Peyer's patch (tissue), 4 donors: Measurements from ENCODE around the gene TMC7. TPM values are rescaled to one million over a fixed set of nuclear protein-coding genes. Genes with fewer than 3 reads are reported as not detected.

Experiments used
- DNase-seq, 3 donors: peaks; one replicate each; pipeline ENCODE4 v3.0.0-alpha.2; 2017 to 2019
- H3K27ac ChIP-seq, 4 donors: fragments of 200-600 bp; sonication (generic); one replicate each; pipeline ENCODE4 v1.5.1; 2016 to 2019
- H3K27me3 ChIP-seq, 2 donors: fragments of 200-600 bp; sonication (generic); one replicate each; pipeline ENCODE4 v1.5.1; 2019
- H3K36me3 ChIP-seq, 3 donors: fragments of 200-600 bp; sonication (generic); one replicate each; pipeline ENCODE4 v1.5.1; 2016 to 2019
- H3K4me1 ChIP-seq, 4 donors: fragments of 200-600 bp; sonication (generic); one replicate each; pipeline ENCODE4 v1.5.1; 2016 to 2019
- H3K4me3 ChIP-seq, 4 donors: fragments of 200-600 bp; sonication (generic); 1 replicate in 3 of 4; 2 replicates in 1 of 4; pipeline ENCODE4 v1.5.1; 2016 to 2019; ENCODE audit warnings: mild to moderate bottlenecking in 1 of 4
- H3K9me3 ChIP-seq, 4 donors: fragments of 200-600 bp; sonication (generic); one replicate each; pipeline ENCODE4 v1.5.1; 2016 to 2019; ENCODE audit warnings: mild to moderate bottlenecking in 1 of 4
- POLR2A ChIP-seq, 2 donors: fragments of 450-650 bp; IDR thresholded peaks; one replicate each; pipeline ENCODE4 v1.5.1; 2017; ENCODE audit warnings: antibody characterized with exemption in 2 of 2, mild to moderate bottlenecking in 2 of 2, moderate library complexity in 2 of 2
- total RNA-seq, 4 donors: library from RNA; depleted of rRNA; stranded (reverse); fragments of >200 nt; gene quantifications; one replicate each; pipeline ENCODE4 v1.1.0, GENCODE V29; 2016
- TF ChIP-seq, protein P1 (sequence below), 6 experiments: fragments of 450-650 bp in 4 of 6; fragments of 200-600 bp in 2 of 6; sonication (generic) in 1 of 6; IDR thresholded peaks; one replicate each; pipeline ENCODE4 v1.5.1; 2017 to 2019; ENCODE audit warnings: antibody characterized with exemption in 6 of 6, mild to moderate bottlenecking in 3 of 6, moderate library complexity in 1 of 6

The TMC7 gene
- total RNA-seq, 4 donors from 2014 or later: 2.5 to 7.0 (median 5.6) TPM

DNA sequence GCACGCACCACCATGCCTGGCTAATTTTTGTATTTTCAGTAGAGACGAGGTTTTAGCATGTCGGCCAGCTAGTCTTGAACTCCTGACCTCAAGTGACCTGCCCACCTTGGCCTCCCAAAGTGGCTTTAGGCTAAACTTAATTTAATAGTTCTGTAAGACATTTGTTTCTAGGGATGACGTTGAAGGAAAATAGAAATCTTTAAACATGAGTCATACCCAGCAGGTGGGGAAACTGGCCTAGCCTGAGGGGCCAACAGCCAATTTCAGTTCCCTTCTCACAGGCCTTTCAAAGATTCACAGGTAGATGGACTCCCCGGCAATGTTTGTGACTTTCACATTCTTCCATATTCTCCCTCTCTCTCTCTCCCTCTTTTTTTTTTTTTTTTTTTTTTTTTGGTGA lies 111.9 kb downstream of the TMC7 start:
- no peak for DNase-seq
- Histone ChIP-seq H3K27ac (no peak overlapping the region), H3K4me3 (no peak overlapping the region), H3K27me3 (no peaks in the 10 kb centered on the region), H3K4me1 (peaks cover 0 to 5% (median 0%) of the 10 kb centered on the region in 4 donors), H3K9me3 (no peaks in the 10 kb centered on the region), H3K36me3 (no peaks in the 10 kb centered on the region)
- TF ChIP-seq POLR2A (IDR thresholded peaks at IDR 0.05): no peak
- TF ChIP-seq, protein P1, sequence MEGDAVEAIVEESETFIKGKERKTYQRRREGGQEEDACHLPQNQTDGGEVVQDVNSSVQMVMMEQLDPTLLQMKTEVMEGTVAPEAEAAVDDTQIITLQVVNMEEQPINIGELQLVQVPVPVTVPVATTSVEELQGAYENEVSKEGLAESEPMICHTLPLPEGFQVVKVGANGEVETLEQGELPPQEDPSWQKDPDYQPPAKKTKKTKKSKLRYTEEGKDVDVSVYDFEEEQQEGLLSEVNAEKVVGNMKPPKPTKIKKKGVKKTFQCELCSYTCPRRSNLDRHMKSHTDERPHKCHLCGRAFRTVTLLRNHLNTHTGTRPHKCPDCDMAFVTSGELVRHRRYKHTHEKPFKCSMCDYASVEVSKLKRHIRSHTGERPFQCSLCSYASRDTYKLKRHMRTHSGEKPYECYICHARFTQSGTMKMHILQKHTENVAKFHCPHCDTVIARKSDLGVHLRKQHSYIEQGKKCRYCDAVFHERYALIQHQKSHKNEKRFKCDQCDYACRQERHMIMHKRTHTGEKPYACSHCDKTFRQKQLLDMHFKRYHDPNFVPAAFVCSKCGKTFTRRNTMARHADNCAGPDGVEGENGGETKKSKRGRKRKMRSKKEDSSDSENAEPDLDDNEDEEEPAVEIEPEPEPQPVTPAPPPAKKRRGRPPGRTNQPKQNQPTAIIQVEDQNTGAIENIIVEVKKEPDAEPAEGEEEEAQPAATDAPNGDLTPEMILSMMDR (IDR thresholded peaks at IDR 0.05): no peak

GRCh38 chr16:19098173-19098572 lies 114.4 kb downstream of the TMC7 start:
- H3K4me1 ChIP-seq: peaks cover 0 to 5% (median 0%) of the 10 kb centered on the region in 4 donors
- no peaks in the 10 kb centered on the region for H3K9me3 ChIP-seq
- H3K4me3 ChIP-seq: no peak overlapping the region
- DNase-seq: peak in 1 of 3 donors; percentile 8
- TF ChIP-seq, protein P1 (IDR thresholded peaks at IDR 0.05): no peak
- no peak for TF ChIP-seq POLR2A (IDR thresholded peaks at IDR 0.05)
- H3K27ac ChIP-seq: no peak overlapping the region
- H3K36me3 ChIP-seq: no peaks in the 10 kb centered on the region
- H3K27me3 ChIP-seq: no peaks in the 10 kb centered on the region

DNA sequence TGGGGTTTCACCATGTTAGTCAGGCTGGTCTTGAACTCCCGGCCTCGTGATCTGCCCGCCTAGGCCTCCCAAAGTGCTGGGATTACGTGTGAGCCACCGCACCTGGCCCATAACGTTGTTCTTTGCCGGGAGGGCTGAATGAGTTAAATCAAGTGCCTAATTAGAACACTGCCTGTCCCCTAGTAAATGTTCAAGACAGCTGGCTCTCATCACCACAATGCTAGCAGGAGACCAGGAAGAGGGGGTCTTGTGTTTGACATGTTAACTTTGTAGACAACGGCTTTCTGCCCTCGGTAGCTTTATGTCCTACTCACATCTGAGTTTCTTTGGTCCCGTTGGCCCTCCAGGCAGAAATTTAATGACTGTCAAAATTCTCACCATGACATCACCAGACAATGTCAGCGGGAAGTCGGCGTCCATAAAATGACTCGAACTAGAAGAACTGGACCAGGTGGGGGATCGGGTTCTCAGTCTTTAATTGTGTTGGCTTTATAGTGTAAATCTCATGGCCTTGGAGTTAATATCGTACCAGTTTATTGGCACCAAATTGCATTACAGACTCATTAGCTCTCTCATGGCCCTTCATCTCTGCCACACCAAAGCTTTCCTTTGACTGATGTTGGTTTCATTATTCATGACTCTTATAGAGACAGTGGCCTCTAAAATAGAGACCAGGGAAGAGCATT lies 118.6 kb downstream of the TMC7 start:
- H3K4me1 ChIP-seq: peaks cover 0 to under 1% (median 0%) of the 10 kb centered on the region in 4 donors
- no peaks in the 10 kb centered on the region for H3K9me3 ChIP-seq
- no peak for DNase-seq
- no peak overlapping the region for H3K4me3 ChIP-seq
- no peak overlapping the region for H3K27ac ChIP-seq
- no peaks in the 10 kb centered on the region for H3K27me3 ChIP-seq
- H3K36me3 ChIP-seq: no peaks in the 10 kb centered on the region
- TF ChIP-seq, protein P1 (IDR thresholded peaks at IDR 0.05): no peak
- TF ChIP-seq POLR2A (IDR thresholded peaks at IDR 0.05): no peak

GRCh38 chr16:19104607-19105006 lies 120.9 kb downstream of the TMC7 start:
- DNase-seq: peak in 1 of 3 donors; percentile 13
- Histone ChIP-seq H3K9me3 (no peaks in the 10 kb centered on the region), H3K27ac (no peak overlapping the region), H3K4me3 (no peak overlapping the region), H3K4me1 (peaks cover 0 to 10% (median 0%) of the 10 kb centered on the region in 4 donors), H3K27me3 (no peaks in the 10 kb centered on the region), H3K36me3 (no peaks in the 10 kb centered on the region)
- TF ChIP-seq, protein P1 (IDR thresholded peaks at IDR 0.05): no peak
- TF ChIP-seq POLR2A (IDR thresholded peaks at IDR 0.05): no peak

- no peak overlapping the region for H3K27ac ChIP-seq
- peak in 1 of 3 donors; percentile 13 for DNase-seq
- no peaks in the 10 kb centered on the region for H3K27me3 ChIP-seq
- H3K4me1 ChIP-seq: peaks cover 0 to 10% (median 0%) of the 10 kb centered on the region in 4 donors
- no peak for TF ChIP-seq POLR2A (IDR thresholded peaks at IDR 0.05)
- TF ChIP-seq, protein P1 (IDR thresholded peaks at IDR 0.05): no peak
- H3K36me3 ChIP-seq: no peaks in the 10 kb centered on the region
- no peaks in the 10 kb centered on the region for H3K9me3 ChIP-seq
- H3K4me3 ChIP-seq: no peak overlapping the region
These were observed 121.4 kb downstream of the TMC7 start for GRCh38 chr16:19105131-19105530.
